SK-N-SH (cell line): ENCODE measurements around the gene ERICH6. TPM values are rescaled to one million over a fixed set of nuclear protein-coding genes. Genes with fewer than 3 reads are reported as not detected.

Source experiments
- CTCF ChIA-PET: fragments of 300-600, 350-600 bp; formaldehyde crosslinking; extraction: SDS; loops from one replicate; lab custom pipeline; 2021; lab: Yijun Ruan, JAX
- POLR2A ChIA-PET: fragments of 350-600 bp; sonication (Branson Sonifier 250); formaldehyde crosslinking; extraction: SDS; loops from one replicate; lab custom pipeline; 2020; ENCODE audit warnings: antibody characterized with exemption, inconsistent platforms; lab: Yijun Ruan, JAX
- DNase-seq: peaks from one replicate; pipeline ENCODE4 v3.0.0; 2012
- H2AFZ ChIP-seq: fragments of 200-600 bp; sonication (generic); 2 replicates; pipeline ENCODE4 v1.8.1; 2016; ENCODE audit warnings: antibody characterized with exemption, mild to moderate bottlenecking, low read depth
- H3F3A ChIP-seq: fragments of 200-600 bp; sonication (generic); replicated peaks from 2 replicates; pipeline ENCODE3; 2016; ENCODE audit warnings: antibody characterized with exemption, mild to moderate bottlenecking; ENCODE audit not compliant: insufficient read depth
- H3K27ac ChIP-seq, 2 experiments: fragments of 200-500 bp in 1 of 2; fragments of 200-600 bp in 1 of 2; sonication (Bioruptor generic) in 1 of 2; sonication (generic), shearing (Covaris generic) in 1 of 2; 2 replicates each; pipeline versions ENCODE4 v1.5.1 to v1.6.1; 2014 to 2016; ENCODE audit warnings: low read depth in 2 of 2, inconsistent platforms in 1 of 2, low read length in 1 of 2, mild to moderate bottlenecking in 1 of 2, mixed read lengths in 1 of 2
- H3K27me3 ChIP-seq: fragments of 200-600 bp; sonication (generic), shearing (Covaris generic); 2 replicates; pipeline ENCODE4 v1.6.1; 2016; ENCODE audit warnings: mixed run types; ENCODE audit not compliant: insufficient read depth
- H3K36me3 ChIP-seq, 2 experiments: fragments of 200-500 bp in 1 of 2; fragments of 200-600 bp in 1 of 2; sonication (Bioruptor generic) in 1 of 2; sonication (generic) in 1 of 2; replicated peaks in 1 of 2; 2 replicates each; pipeline versions ENCODE3 to v1.5.1; 2014 to 2016; ENCODE audit warnings: low read length in 1 of 2, mild to moderate bottlenecking in 1 of 2; ENCODE audit not compliant: insufficient read depth in 2 of 2, control insufficient read depth in 1 of 2
- H3K4me1 ChIP-seq, 2 experiments: fragments of 200-500 bp in 1 of 2; fragments of 200-600 bp in 1 of 2; sonication (Bioruptor generic) in 1 of 2; sonication (generic), shearing (Covaris generic) in 1 of 2; 2 replicates each; pipeline versions ENCODE4 v1.5.1 to v1.6.1; 2014 to 2016; ENCODE audit warnings: low read depth in 1 of 2, low read length in 1 of 2, mixed run types in 1 of 2; ENCODE audit not compliant: insufficient read depth in 2 of 2, control insufficient read depth in 1 of 2
- H3K4me2 ChIP-seq: fragments of 200-600 bp; sonication (generic), shearing (Covaris generic); 2 replicates; pipeline ENCODE4 v1.6.1; 2017; ENCODE audit warnings: mixed run types
- H3K4me3 ChIP-seq, 2 experiments: fragments of 200-500 bp in 1 of 2; fragments of 200-600 bp in 1 of 2; sonication (Bioruptor generic) in 1 of 2; sonication (generic), shearing (Covaris generic) in 1 of 2; 2 replicates each; pipeline versions ENCODE4 v1.5.1 to v1.8.1; 2014 to 2016; ENCODE audit warnings: low read depth in 2 of 2, inconsistent platforms in 1 of 2, low read length in 1 of 2, mild to moderate bottlenecking in 1 of 2, mixed read lengths in 1 of 2, moderate library complexity in 1 of 2
- H3K79me2 ChIP-seq: fragments of 200-600 bp; sonication (generic); 2 replicates; pipeline ENCODE4 v1.8.1; 2017; ENCODE audit warnings: mild to moderate bottlenecking; ENCODE audit not compliant: insufficient read depth
- H3K9ac ChIP-seq: fragments of 200-600 bp; sonication (generic); 2 replicates; pipeline ENCODE4 v1.6.1; 2017; ENCODE audit warnings: mixed run types
- H3K9me2 ChIP-seq: fragments of 200-600 bp; sonication (generic); 2 replicates; pipeline ENCODE4 v1.6.1; 2017; ENCODE audit warnings: mixed run types
- H3K9me3 ChIP-seq: fragments of 200-600 bp; sonication (generic); 2 replicates; pipeline ENCODE4 v1.6.1; 2017; ENCODE audit warnings: mixed run types, mild to moderate bottlenecking, moderate library complexity
- H4K20me1 ChIP-seq: fragments of 200-600 bp; sonication (generic); 2 replicates; pipeline ENCODE4 v1.6.1; 2017; ENCODE audit warnings: mild to moderate bottlenecking, mixed run types; ENCODE audit not compliant: insufficient read depth
- CHD2 ChIP-seq: fragments of 150-350 bp; IDR thresholded peaks from 2 replicates; pipeline ENCODE4 v1.6.1; 2018; ENCODE audit warnings: low read length; ENCODE audit not compliant: partially characterized antibody
- ELF1 ChIP-seq: IDR thresholded peaks from 2 replicates; pipeline ENCODE4 v1.4.0; 2012
- EZH2phosphoT487 ChIP-seq: fragments of 200-600 bp; sonication (generic); IDR thresholded peaks from 2 replicates; pipeline ENCODE4 v1.6.1; 2017; ENCODE audit warnings: low read depth, mixed run types, mild to moderate bottlenecking, antibody characterized with exemption, moderate library complexity, borderline replicate concordance
- FOSL2 ChIP-seq: IDR thresholded peaks from 2 replicates; pipeline ENCODE4 v1.4.0; 2012; ENCODE audit warnings: low read depth, mild to moderate bottlenecking, moderate library complexity, borderline replicate concordance
- FOXJ3 ChIP-seq: sonication (generic); formaldehyde crosslinking; IDR thresholded peaks from 2 replicates; pipeline ENCODE4 v1.5.1; 2020; ENCODE audit warnings: mild to moderate bottlenecking, missing genetic modification reagents
- JUND ChIP-seq: IDR thresholded peaks from 2 replicates; pipeline ENCODE4 v1.4.0; 2012
- MEF2A ChIP-seq: IDR thresholded peaks from 2 replicates; pipeline ENCODE4 v1.4.0; 2012; ENCODE audit warnings: low read depth, borderline replicate concordance
- MXI1 ChIP-seq: IDR thresholded peaks from 2 replicates; pipeline ENCODE4 v1.6.1; 2012; ENCODE audit warnings: mild to moderate bottlenecking, low read depth, low read length, improper control_type of control experiment
- NRF1 ChIP-seq: IDR thresholded peaks from 2 replicates; pipeline ENCODE4 v1.6.1; 2012; ENCODE audit warnings: low read depth, mild to moderate bottlenecking, low read length
- RFX5 ChIP-seq: IDR thresholded peaks from 2 replicates; pipeline ENCODE4 v1.6.1; 2012; ENCODE audit warnings: mild to moderate bottlenecking, improper control_type of control experiment, low read length
- RXRA ChIP-seq: IDR thresholded peaks from 2 replicates; pipeline ENCODE4 v1.4.0; 2012; ENCODE audit warnings: low read depth, mild to moderate bottlenecking, borderline replicate concordance
- SIN3A ChIP-seq: IDR thresholded peaks from 2 replicates; pipeline ENCODE4 v1.6.1; 2012; ENCODE audit warnings: low read depth, mild to moderate bottlenecking, low read length, moderate library complexity, borderline replicate concordance
- SMC3 ChIP-seq: IDR thresholded peaks from 2 replicates; pipeline ENCODE4 v1.6.1; 2012; ENCODE audit warnings: low read depth, low read length, improper control_type of control experiment
- TCF12 ChIP-seq: IDR thresholded peaks from 2 replicates; pipeline ENCODE4 v1.4.0; 2012
- TEAD4 ChIP-seq: IDR thresholded peaks from 2 replicates; pipeline ENCODE4 v1.4.0; 2012; ENCODE audit warnings: mild to moderate bottlenecking, borderline replicate concordance; ENCODE audit not compliant: insufficient read depth
- YY1 ChIP-seq: IDR thresholded peaks from 2 replicates; pipeline ENCODE4 v1.4.0; 2012; ENCODE audit warnings: low read depth, mild to moderate bottlenecking
- WGBS: methylation state at CpG from one replicate; pipeline ENCODE4 v1.1.6; 2017; ENCODE audit warnings: low lambda C conversion rate; 5-methylcytosine and 5-hydroxymethylcytosine counted together
- polyA plus RNA-seq, 3 experiments: library from polyadenylated mRNA; depleted of rRNA; stranded (reverse); fragments of >200 nt; gene quantifications; 2 replicates each; pipeline ENCODE4 v1.2.3, GENCODE V29; 2012
- TF ChIP-seq, protein P1 (sequence below): fragments of 150-350 bp; IDR thresholded peaks from 2 replicates; pipeline ENCODE4 v1.6.1; 2016; ENCODE audit warnings: mild to moderate bottlenecking, low read depth, low read length
- TF ChIP-seq, protein P2 (sequence below): IDR thresholded peaks from 2 replicates; pipeline ENCODE4; 2012
- TF ChIP-seq, protein P3 (sequence below): fragments of 150-350 bp; IDR thresholded peaks from 2 replicates; pipeline ENCODE4 v1.6.1; 2017; ENCODE audit warnings: antibody characterized with exemption, low read length, low read depth, borderline replicate concordance
- TF ChIP-seq, protein P4 (sequence below): IDR thresholded peaks from 2 replicates; pipeline ENCODE4 v1.4.0; 2012; ENCODE audit warnings: low read depth, borderline replicate concordance
- TF ChIP-seq, protein P5 (sequence below): IDR thresholded peaks from 2 replicates; pipeline ENCODE4 v1.6.1; 2012; ENCODE audit warnings: mild to moderate bottlenecking, low read depth, low read length, moderate library complexity

Gene ERICH6
- polyA plus RNA-seq, 1 of the 3 experiments (the other 2 are of a cell fraction), result 0.08 TPM

DNA sequence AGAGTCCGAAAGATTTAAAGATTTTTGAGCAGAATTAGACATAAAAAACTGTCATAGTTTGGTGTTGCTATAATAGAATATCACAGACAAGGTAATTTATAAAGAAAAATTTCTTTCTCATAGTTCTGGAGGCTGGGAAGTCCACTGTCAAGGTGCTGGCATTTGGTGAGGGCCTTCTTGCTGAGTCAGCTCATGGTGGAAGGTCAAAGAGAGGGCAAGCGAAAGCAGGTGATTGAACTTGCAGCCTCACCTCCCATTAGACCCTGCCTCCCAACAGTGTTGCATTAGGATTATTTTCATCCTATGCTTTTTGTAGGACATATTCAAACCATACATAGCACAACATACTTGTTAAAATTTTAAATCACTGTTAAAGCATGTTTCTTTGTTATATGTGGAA lies 90.7 kb downstream of the ERICH6 start (continued):
- TF ChIP-seq, protein P1, sequence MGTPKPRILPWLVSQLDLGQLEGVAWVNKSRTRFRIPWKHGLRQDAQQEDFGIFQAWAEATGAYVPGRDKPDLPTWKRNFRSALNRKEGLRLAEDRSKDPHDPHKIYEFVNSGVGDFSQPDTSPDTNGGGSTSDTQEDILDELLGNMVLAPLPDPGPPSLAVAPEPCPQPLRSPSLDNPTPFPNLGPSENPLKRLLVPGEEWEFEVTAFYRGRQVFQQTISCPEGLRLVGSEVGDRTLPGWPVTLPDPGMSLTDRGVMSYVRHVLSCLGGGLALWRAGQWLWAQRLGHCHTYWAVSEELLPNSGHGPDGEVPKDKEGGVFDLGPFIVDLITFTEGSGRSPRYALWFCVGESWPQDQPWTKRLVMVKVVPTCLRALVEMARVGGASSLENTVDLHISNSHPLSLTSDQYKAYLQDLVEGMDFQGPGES, result no peak
- TF ChIP-seq, protein P2, sequence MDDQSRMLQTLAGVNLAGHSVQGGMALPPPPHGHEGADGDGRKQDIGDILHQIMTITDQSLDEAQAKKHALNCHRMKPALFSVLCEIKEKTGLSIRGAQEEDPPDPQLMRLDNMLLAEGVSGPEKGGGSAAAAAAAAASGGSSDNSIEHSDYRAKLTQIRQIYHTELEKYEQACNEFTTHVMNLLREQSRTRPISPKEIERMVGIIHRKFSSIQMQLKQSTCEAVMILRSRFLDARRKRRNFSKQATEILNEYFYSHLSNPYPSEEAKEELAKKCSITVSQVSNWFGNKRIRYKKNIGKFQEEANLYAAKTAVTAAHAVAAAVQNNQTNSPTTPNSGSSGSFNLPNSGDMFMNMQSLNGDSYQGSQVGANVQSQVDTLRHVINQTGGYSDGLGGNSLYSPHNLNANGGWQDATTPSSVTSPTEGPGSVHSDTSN, result no peak
- TF ChIP-seq JUND (no peak), CHD2 (no peak), MXI1 (no peak), RXRA (no peak)
- TF ChIP-seq, protein P3, sequence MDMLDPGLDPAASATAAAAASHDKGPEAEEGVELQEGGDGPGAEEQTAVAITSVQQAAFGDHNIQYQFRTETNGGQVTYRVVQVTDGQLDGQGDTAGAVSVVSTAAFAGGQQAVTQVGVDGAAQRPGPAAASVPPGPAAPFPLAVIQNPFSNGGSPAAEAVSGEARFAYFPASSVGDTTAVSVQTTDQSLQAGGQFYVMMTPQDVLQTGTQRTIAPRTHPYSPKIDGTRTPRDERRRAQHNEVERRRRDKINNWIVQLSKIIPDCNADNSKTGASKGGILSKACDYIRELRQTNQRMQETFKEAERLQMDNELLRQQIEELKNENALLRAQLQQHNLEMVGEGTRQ, result no peak
- TF ChIP-seq, all 33 proteins: peak for 0

DNA sequence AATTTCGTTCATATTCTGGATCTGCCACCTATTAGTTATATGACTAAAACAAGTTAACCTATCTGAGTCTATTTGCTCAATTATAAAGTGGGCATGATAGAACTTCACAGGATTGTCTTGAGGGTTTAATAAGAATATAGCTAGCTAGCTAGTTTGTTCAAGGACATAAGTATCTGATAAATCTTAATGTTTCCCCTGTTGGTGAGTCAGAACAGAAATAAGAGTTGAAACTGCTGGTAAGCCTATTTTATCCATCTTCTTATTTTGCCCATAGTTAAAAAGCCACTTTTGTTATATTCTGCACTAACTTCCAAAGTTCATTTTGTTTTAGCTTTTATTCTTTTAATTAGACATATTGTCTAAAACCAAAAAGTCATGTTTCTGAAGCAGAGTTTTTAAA lies 91.2 kb downstream of the ERICH6 start:
- peaks cover 2 to 22% of the 10 kb centered on the region in 2 experiments for H3K36me3 ChIP-seq
- no peaks in the 10 kb centered on the region for H3K9me2 ChIP-seq
- H3K4me2 ChIP-seq, result no peak overlapping the region
- no peak overlapping the region for H3K9ac ChIP-seq
- no peaks in the 10 kb centered on the region for H3K9me3 ChIP-seq
- 92% methylated on average over 1 of the region's 1 CpG for WGBS
- no peak overlapping the region for H3K27ac ChIP-seq
- H3K4me1 ChIP-seq, result peaks cover 0 to 11% of the 10 kb centered on the region in 2 experiments; a peak in 3 of 4 replicates
- CTCF ChIA-PET, result interaction anchor here (1.0 kb wide), 1 partner anchor 19 kb away, joined by 3 read pairs; no protein-coding TSS in a partner anchor
- POLR2A ChIA-PET, result no interaction called here
- peaks cover 29% of the 10 kb centered on the region; the same call in 1 of the 2 replicates for H4K20me1 ChIP-seq
- H3K4me3 ChIP-seq, result no peak overlapping the region
- peaks cover 83% of the 10 kb centered on the region for H3K79me2 ChIP-seq
- H2AFZ ChIP-seq, result no peak overlapping the region
- no peak for DNase-seq
- H3F3A ChIP-seq, result peaks cover 6% of the 10 kb centered on the region
- no peaks in the 10 kb centered on the region for H3K27me3 ChIP-seq
- no peak for TF ChIP-seq YY1
- TF ChIP-seq MEF2A, result no peak
- TF ChIP-seq RXRA, result no peak
- no peak for TF ChIP-seq SMC3
- no peak for TF ChIP-seq SIN3A
- TF ChIP-seq NRF1, result no peak
- no peak for TF ChIP-seq RFX5
- no peak for TF ChIP-seq ELF1
- TF ChIP-seq FOXJ3 (CRISPR knock-in tag), result no peak
- no peak for TF ChIP-seq FOSL2
- TF ChIP-seq EZH2phosphoT487, result no peak
- TF ChIP-seq, protein P4, sequence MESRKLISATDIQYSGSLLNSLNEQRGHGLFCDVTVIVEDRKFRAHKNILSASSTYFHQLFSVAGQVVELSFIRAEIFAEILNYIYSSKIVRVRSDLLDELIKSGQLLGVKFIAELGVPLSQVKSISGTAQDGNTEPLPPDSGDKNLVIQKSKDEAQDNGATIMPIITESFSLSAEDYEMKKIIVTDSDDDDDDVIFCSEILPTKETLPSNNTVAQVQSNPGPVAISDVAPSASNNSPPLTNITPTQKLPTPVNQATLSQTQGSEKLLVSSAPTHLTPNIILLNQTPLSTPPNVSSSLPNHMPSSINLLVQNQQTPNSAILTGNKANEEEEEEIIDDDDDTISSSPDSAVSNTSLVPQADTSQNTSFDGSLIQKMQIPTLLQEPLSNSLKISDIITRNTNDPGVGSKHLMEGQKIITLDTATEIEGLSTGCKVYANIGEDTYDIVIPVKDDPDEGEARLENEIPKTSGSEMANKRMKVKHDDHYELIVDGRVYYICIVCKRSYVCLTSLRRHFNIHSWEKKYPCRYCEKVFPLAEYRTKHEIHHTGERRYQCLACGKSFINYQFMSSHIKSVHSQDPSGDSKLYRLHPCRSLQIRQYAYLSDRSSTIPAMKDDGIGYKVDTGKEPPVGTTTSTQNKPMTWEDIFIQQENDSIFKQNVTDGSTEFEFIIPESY, result no peak
- TF ChIP-seq, protein P5, sequence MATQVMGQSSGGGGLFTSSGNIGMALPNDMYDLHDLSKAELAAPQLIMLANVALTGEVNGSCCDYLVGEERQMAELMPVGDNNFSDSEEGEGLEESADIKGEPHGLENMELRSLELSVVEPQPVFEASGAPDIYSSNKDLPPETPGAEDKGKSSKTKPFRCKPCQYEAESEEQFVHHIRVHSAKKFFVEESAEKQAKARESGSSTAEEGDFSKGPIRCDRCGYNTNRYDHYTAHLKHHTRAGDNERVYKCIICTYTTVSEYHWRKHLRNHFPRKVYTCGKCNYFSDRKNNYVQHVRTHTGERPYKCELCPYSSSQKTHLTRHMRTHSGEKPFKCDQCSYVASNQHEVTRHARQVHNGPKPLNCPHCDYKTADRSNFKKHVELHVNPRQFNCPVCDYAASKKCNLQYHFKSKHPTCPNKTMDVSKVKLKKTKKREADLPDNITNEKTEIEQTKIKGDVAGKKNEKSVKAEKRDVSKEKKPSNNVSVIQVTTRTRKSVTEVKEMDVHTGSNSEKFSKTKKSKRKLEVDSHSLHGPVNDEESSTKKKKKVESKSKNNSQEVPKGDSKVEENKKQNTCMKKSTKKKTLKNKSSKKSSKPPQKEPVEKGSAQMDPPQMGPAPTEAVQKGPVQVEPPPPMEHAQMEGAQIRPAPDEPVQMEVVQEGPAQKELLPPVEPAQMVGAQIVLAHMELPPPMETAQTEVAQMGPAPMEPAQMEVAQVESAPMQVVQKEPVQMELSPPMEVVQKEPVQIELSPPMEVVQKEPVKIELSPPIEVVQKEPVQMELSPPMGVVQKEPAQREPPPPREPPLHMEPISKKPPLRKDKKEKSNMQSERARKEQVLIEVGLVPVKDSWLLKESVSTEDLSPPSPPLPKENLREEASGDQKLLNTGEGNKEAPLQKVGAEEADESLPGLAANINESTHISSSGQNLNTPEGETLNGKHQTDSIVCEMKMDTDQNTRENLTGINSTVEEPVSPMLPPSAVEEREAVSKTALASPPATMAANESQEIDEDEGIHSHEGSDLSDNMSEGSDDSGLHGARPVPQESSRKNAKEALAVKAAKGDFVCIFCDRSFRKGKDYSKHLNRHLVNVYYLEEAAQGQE, result no peak
- TF ChIP-seq, protein P2, result no peak
- no peak for TF ChIP-seq TCF12
- no peak for TF ChIP-seq TEAD4
- TF ChIP-seq, protein P3, result no peak
